Right ventricle myocardium inferior (tissue), 1 donor: ENCODE data around the gene GDPD4. TPM values are rescaled to one million over a fixed set of nuclear protein-coding genes. Genes with fewer than 3 reads are reported as not detected.

ENCODE experiments used
- ATAC-seq: fragments of 200-7000 bp; cut with Tn5 transposase; one replicate; pipeline ENCODE4 v1.9.1; 2020; ENCODE audit warnings: mild to moderate bottlenecking, moderate library complexity
- DNase-seq: peaks from one replicate; pipeline ENCODE4 v3.0.0; 2021; ENCODE audit errors: missing footprints
- intact Hi-C: fragments of 100-400 bp; cut with DNase I; formaldehyde crosslinking; loops from one replicate; pipeline ENCODE4 v1.11.0; 2022
- long read RNA-seq: library from polyadenylated mRNA; unstranded; transcript quantifications from one replicate; pipeline ENCODE4 v2.0.0, GENCODE V29; 2021
- total RNA-seq: library from RNA; stranded (reverse); fragmentation: NEBNext Ultra II Directional; extraction: Animal tissue kit (Norgen Biotek cat#: 25700); gene quantifications from one replicate; pipeline ENCODE4 v1.2.1, GENCODE V29; 2021
- donor health status: DM: no; HTN: yes; CAD: no; lungs with severe emphysema.

GDPD4 gene, protein sequence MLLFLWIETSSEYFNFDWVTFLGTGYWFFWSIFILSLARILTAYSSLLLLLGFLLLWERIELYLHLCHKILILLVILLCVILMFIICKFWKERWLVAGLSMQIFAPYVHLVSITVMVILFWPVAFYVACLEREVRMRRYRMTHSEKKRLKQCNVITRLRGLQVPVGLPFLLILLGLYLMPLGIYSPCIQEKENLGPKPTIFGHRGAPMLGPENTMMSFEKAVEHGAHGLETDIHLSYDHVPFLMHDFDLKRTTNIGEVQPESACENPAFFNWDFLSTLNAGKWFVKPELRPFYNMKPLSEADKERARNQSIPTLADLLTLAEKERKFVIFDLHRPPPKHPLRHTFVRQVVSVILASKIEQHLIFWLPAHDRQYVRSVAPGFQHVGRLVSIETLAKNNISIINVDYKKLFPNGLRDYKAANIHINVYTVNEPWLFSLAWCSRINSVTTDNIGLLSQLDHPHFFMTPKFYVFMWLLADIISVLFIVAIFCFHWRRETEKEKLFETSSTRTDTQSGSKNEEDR
- total RNA-seq = not detected
- long read RNA-seq = 0 reads

DNA sequence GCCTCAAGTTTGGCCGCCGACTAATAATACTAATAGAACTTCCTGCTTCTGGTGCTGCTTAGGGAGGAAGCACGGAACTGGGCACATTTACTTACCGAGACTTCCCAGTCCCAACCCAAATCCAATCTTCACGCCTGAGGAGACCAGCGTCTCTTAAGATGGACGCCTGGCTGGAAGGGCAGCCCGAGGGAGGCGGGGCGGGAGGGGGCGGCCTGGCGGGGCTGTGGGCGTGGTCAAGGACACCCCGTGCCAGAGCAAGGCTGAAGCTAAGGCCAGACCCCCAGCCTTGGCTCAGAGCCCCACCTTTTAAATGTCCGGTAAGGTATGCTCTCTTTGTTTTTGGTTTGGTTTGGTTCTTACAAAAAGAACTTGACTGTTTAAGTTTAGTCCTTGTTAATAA, at the start of gene GDPD4:
GDPD4 (minus strand) TSS at position 177 of the 400 bp plus-strand sequence. CDS start 16,549 bp downstream, outside the sequence.
- no peak for DNase-seq
- intact Hi-C loops = no loop called here
- no peak for ATAC-seq

DNA sequence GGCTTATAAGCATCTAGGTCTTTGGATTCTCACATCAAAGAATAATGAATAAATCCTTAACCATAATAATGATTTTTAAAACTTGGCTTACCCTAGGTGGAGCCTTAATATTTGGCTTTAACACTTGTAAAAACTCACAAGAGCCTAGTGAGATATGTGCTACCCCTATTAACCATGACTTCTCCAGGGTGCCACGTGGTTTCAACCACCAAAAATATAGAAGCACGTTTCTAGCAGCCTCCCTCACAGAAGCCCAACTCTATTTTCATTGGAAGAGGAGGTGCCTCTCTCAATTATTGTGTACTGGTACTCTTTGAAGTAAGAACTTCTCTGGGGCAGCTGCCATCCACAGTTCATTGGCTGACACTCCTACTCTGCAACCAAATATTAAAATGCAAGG, 46.5 kb upstream of the GDPD4 start:
- intact Hi-C loops = no loop called here
- ATAC-seq = no peak

DNA sequence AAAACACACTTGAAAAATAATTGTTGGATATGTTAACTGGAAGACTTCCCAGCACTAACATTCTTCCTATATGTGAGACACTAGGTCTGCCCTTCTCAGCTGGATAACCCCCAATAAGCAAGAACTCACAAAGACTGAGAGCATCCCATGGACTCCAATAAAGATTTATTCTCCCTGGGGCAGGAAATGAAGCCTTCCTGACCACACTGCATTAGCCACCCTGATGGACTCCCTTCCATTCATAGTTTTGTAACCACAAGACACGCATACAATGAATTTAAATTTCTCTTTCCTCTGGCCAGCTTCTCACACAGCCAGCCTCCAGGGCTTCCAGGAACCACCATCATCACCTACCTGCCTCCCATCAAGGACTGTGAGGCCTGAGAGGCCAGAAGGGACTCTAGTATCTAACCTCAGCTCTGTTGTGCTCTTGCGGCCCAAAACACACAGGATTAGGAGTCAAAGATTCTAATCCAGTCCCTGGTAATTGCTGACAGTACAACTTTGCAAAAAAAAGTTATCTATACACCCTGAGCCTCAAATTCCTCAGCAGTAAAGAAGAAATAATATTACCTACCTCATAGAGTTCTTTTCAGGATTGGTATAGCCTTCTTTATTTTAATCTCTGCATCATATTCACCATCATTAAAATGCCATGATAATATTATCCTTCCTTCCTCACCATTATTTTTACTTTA, 45.6 kb upstream of the GDPD4 start:
- ATAC-seq (no peak), DNase-seq (no peak)
- intact Hi-C loops = no loop called here

More for the DNA sequence above, 46.5 kb upstream of the GDPD4 start:
- no peak for DNase-seq

DNA sequence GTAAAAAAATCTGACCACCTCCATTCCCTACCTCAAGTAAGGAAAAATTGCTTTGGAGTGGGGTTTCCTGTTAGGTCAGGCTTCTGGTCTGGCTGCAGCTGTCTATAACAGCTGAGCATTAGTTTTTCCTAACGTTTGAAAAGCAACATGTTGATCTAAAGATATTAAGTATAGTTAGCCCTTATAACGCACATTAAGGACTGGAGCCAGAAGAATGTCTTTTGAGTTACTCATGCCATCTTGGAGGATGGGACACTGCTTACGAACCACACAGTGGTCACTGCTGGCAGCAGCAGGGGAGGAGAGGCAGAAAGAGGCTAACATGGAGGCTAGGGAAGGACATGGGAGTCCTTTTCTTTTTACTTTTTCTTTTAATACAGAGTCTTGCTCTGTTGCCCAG, 44.1 kb upstream of the GDPD4 start:
- DNase-seq = no peak
- ATAC-seq = no peak
- intact Hi-C loops = no loop called here

DNA sequence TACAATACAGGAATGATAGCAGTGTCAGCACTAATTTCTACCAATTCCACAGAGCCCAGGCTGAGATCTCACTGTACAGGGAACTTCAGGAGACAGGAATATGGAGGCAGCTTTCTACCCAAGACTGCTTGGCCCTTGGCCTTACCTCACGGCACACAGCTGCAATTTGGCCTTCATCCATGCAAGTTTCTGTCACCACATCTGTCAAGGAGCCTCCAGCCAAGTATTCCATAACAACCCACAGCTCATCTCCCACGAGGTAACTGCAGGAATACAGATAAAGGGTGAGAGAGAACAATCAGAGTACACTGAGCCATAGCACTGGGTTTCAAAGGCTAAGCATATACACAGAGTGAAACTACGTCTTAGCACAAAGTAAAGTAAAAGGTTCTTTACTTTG, 39.0 kb upstream of the GDPD4 start:
- intact Hi-C loops = no loop called here
- ATAC-seq = no peak

DNA sequence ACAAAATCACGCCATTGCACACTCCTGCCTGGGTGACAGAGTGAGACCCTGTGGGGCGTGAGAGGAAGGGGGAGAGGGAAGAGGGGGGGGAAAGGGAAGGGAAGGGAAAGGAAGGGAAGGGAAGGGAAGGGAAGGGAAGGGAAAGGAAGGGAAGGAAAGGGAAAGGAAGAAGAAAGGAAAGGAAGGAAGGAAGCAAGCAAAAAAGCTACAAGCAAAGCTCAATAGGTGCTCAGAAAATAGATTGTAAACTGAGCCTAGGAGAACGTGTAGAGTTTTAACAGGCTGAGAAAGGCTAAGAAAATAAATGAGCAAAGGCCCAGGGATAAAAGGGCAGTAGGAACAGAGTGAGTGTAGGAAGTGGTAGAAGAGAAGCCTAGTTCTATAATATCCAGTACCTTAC, 30.8 kb upstream of the GDPD4 start:
- DNase-seq = no peak
- no peak for ATAC-seq
- intact Hi-C loops = no loop called here

More for the DNA sequence above, 39.0 kb upstream of the GDPD4 start:
- no peak for DNase-seq

DNA sequence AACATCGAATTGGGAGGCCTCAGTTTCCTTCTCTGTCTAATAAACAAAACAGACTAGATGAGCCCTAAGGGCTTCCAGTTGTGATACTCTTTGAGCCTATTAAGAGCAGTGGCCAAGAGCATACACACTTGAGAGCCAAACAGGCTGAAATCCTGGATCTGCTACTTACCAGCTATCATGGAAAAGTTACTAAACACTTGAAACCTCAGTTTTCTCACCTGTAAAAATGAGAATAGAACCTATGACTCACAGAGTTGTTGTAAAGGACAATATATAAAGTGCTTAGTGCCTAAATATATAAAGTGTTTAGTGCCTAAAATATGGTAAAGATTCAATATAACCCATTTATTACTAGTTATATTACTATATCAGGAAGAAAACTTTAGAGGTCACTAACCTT, 23.7 kb upstream of the GDPD4 start:
- intact Hi-C loops = no loop called here
- ATAC-seq (no peak), DNase-seq (no peak)

DNA sequence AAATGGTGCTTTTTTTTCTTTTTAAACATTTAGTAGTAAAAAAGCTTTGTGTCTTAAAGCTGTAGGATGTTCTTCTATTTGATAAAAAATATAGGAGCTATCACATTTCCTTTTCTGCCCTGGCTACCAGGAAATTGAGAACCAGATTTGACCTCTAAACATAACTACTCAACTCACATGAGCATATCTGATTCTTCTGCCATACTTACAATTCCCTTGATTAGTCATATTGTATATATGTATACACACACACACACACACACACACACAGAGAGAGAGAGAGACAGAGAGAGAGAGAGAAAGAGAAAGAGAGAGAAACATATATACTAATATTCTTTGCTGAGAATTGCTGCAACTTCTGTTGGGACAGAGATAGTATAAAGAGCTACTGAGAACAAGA, 23.0 kb upstream of the GDPD4 start:
- intact Hi-C loops = no loop called here
- no peak for DNase-seq
- no peak for ATAC-seq

DNA sequence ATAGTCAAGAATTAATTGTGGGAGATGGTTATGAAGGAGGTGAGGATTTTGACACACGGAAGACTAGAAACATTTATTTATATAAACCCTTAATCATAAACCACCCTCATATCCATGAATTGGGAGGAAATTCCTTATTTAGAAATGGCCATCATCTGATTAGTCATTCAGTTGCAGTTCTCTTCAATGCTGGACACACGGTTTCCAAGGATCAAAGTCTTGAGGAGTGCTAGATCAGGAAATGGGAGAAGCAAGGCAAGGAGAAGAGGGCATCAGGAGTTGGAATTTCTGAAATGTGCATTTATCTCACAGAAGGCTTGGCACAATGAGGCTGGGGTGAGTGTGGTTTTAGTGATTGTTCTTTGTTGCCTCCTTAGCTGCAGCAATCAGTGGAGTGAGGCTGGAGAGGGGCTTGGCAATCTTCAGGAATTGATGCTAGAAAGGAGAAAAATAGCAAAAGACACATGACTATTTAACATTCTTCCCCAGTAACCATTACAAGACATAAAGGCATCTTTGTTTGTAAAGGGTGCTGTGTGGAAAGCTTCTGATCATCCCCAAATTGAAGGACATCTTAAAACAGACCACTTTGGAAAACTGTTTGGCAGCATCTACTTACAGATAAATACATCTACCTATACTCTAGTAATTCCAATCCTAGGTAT, 21.6 kb upstream of the GDPD4 start:
- DNase-seq (no peak), ATAC-seq (no peak)
- intact Hi-C loops = no loop called here

DNA sequence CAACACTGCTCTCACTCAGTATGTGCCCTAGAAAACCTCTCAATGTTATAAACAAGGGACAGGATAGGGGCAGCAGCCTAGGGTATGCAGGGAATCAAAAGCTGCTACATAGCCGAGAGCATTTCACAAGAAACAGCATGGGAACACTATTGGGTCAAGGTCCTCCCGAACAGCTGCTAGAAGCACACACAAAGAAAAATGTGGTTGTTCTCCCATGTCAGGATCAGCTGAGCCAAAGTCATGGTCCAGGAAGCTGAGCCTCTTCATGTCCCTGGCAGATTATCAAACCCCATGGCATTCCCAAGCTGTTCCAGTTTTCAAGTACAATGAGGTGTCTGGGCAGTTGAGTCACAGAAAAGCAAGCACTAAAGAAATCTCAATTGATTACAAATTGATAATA, 21.0 kb upstream of the GDPD4 start:
- ATAC-seq = peak; percentile 50
- no peak for DNase-seq

DNA sequence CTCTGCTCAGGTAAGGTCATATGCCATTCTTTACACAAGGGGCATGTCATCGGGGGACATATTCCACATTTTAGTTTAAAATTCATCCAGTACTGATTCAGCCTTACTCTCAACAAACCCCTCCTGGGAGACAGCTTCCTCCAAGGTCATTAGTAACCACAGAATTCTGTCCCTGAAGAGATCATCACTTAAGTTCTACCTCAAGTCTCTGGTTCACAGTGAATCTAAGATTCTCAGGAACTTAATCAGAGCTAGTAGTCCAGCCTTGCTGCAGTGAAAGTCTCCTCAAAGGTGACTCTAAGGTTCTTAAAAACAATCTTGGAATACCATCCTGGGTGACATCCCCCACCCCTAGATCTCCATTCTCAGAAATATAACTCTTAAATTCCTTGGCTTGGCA, 18.9 kb upstream of the GDPD4 start:
- no peak for ATAC-seq
- intact Hi-C loops = no loop called here
- DNase-seq = no peak

More for the DNA sequence above, 21.0 kb upstream of the GDPD4 start:
- intact Hi-C loops = no loop called here

DNA sequence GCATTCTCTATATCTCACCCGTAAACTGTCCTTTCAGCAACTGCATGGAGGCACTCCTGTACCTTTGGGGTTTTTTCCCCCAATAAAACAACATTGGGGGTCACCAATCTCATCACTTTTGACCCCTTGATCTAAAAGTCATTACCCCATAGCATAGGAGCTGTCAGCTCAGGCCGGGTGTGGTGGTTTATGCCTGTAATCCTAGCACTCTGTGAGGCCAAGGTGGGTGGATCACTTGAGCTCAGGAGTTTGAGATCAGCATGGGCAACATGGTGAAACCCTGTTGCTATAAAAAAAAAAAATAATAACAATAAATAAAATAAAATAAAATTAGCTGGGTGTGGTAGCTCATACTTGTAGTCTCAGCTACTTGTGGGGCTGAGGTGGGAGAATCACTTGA, 17.1 kb upstream of the GDPD4 start:
- intact Hi-C loops = no loop called here
- DNase-seq (no peak), ATAC-seq (no peak)

DNA sequence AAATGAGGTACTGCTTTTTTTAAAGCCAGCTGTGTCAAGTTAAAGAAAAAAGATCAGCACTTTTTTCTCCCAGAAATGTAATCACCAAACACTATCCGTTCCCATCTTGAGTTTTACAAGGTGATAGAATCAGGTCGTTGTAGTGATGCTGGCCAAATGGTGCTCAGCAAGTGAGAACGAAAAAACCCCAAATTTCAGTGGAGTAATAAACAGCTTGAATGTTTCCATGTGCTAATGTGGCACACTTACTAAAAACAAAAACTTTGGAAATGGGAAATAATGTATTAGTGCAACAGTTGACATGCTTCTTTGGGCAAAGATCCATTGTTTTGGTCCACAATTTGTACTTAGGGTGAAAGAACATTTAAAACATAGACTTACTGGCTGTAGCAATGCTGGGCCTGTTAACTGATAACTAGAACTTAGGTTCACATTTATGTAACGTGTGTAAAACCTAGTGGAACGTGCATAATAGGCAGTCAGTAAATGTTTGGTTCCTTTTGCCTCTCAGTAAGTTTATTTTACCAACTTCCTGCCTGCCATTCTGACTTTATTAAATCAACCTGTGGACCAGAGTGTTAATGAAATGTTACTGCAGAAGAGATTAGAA, 15.4 kb upstream of the GDPD4 start:
- no peak for DNase-seq
- intact Hi-C loops = no loop called here
- ATAC-seq = no peak

DNA sequence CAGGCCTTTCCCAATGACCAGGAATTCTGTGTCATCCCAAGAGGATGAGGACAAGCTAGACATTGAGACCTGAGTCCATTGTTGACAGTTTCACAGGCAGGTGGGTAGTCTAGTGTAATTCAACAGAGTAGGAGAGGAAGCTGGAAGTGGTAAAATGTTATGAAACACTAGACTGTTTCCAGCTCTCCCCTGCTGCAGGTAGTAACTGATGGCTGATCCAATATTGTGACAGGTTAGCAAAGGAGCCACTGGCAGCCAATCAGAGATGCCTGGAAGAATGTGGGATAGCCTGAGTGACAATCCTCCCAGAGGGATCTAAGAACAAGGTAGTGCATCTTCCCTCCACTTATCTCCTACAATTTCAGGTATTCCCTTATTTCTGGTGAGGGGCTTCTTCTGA, 10.6 kb upstream of the GDPD4 start:
- DNase-seq = no peak
- intact Hi-C loops = no loop called here

DNA sequence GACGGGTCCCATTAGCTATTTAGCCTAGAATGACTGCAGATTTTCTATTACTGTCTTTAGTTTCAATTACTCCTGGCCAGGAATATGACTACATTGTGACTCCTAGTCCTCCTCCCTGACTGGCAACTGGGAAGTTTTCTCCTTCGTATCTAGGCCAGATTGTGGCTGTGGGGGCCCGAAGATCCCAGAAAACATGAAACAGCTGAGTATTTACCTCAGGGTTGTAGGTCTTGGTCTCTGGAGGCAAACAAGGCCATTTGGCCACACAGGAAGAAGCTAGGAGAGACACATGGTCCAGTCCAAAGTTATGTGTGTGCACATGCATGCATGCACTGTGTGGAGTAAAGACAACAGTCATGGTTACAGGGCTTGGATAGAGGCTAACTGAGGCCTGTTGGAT, 10.2 kb upstream of the GDPD4 start:
- ATAC-seq (no peak), DNase-seq (no peak)
- intact Hi-C loops = no loop called here

More for the DNA sequence above, 10.6 kb upstream of the GDPD4 start:
- no peak for ATAC-seq

DNA sequence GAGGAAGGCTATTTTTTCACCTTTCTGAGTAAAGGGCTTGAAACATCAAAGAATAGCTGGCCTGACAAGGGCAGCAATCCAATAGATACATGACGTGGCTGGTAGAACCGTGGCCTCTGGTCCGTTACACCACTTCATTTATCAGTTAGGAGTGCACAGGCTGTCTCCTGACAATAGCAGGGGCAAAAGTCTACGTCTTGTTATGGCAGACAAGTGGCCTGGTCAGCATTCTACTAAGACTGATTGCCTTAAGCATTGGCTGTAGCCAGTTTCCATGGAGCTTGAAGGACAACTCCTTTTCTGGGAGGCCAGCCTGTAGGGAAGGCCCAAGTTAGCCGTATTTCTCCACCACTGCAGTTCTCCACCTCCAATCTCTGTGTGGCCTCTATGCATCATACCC, 9.2 kb upstream of the GDPD4 start:
- intact Hi-C loops = no loop called here
- DNase-seq (no peak), ATAC-seq (no peak)

DNA sequence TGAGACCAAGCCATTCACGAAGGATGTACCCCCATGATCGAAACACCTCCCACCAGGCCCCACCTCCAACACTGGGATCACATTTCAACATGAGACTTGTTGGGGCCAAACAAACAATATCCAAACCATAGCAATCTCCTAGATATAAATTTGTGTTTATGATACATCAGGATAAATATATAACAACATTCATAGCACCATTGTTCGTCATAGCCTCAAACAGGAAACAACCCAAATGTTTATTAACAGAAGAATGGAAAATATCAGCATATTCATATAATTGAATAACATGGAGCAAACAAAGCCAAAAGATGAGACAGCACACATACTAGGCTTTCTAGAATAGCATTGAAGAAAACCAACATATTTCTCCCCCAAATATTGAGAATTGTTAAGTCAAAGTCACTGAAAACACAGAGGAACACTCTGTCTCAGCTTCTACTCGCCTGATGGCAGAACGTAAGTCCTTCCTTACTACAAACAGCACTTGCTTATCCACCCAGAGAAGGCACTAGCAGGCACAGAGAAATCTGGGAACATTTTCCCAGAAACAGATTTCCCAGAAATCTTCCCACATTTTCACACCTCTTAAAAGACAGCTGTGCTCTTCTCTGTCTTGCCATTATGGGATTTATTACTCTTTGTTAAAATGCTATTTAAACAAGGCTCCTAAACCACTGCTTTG, 8.1 kb upstream of the GDPD4 start:
- intact Hi-C loops = no loop called here
- DNase-seq (no peak), ATAC-seq (no peak)

DNA sequence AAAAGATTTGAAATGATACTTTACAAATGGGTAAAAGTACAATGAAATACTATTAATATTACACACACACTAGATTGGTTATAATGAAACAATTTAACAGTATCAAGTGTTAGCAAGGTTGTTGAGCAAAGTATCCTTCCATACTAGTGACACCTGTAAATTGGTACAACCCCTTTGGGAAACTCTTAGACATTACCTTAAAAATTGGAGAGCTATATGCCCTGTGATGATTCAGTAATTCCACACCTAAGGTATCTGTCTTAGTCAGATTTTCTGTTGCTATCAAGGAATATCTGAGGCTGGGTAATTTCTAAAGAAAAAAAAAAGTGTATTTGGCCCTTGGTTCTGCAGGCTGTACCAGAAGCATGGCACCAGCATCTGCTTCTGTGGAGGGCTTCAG, 7.4 kb upstream of the GDPD4 start:
- ATAC-seq = no peak
- intact Hi-C loops = no loop called here
- no peak for DNase-seq

DNA sequence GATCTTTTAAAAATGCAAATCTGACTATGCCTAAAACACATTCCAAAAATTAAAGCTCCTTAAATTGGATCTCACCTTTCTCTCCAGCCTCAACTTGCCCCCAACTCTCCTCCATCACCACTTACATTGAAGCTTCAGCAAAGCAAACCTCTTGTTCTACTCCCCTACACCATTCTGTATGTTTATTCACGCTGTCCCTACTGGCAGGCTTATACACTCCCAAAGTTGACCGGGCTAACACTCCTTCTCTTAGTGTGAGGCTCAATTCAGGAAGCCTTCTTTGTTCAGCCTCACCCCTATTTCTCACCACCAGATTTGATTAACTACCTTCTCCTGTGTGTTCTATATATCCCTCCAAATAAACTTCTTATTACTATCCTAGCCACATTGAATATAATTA, 1.8 kb upstream of the GDPD4 start:
- intact Hi-C loops = no loop called here
- ATAC-seq (no peak), DNase-seq (no peak)
